Activated CD8-positive, alpha-beta memory T cell treated with anti-CD3 and anti-CD28 coated beads, Interleukin-2, amount 10 ng/mL, durations not matched to agents 7 days and 5 days (primary cell): ENCODE results near the gene TIGAR. TPM values are rescaled to one million over a fixed set of nuclear protein-coding genes. Genes with fewer than 3 reads are reported as not detected.

Source experiments
- ATAC-seq: fragments of 150-1000 bp; cut with Tn5 transposase; one replicate; pipeline ENCODE4 v1.10.0; 2021; ENCODE audit warnings: moderate library complexity
- CTCF ChIA-PET: fragments of 350-600 bp; sonication (Branson Sonifier 250); formaldehyde crosslinking; loops from one replicate; lab custom pipeline; 2021; ENCODE audit warnings: antibody characterized with exemption; lab: Charles Lee
- DNase-seq: peaks from one replicate; pipeline ENCODE4 v3.0.0-alpha.2; 2020
- H3K27ac Mint-ChIP-seq: one replicate; pipeline ENCODE4 v1.8.0; 2021; ENCODE audit warnings: mild to moderate bottlenecking, mixed read lengths
- H3K27me3 Mint-ChIP-seq: one replicate; pipeline ENCODE4 v1.8.0; 2021; ENCODE audit warnings: mixed read lengths
- H3K36me3 Mint-ChIP-seq: one replicate; pipeline ENCODE4 v1.8.0; 2021; ENCODE audit warnings: mild to moderate bottlenecking, mixed read lengths
- H3K4me1 Mint-ChIP-seq: one replicate; pipeline ENCODE4 v1.8.0; 2021; ENCODE audit warnings: mixed read lengths
- H3K4me3 Mint-ChIP-seq: one replicate; pipeline ENCODE4 v1.8.0; 2021; ENCODE audit warnings: mild to moderate bottlenecking, moderate library complexity, mixed read lengths
- H3K9me3 Mint-ChIP-seq: one replicate; pipeline ENCODE4 v1.8.0; 2022; ENCODE audit warnings: low read depth, mixed read lengths
- total RNA-seq, 2 experiments: library from RNA; stranded (reverse); gene quantifications; one replicate each; pipeline ENCODE4 v1.2.3, GENCODE V29; 2021

Gene TIGAR
- total RNA-seq, 2 experiments from 2014 or later: 7.6 to 18.1 TPM

DNA sequence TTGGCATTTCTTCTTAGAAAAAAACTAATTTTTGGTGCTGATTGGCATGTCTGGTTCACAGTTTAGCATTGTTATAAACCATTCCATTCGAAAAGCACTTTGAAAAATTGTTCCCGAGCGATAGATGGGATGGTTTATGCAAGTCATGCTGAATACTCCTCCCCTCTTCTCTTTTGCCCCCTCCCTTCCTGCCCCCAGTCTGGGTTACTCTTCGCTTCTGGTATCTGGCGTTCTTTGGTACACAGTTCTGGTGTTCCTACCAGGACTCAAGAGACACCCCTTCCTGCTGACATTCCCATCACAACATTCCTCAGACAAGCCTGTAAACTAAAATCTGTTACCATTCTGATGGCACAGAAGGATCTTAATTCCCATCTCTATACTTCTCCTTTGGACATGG, 20.1 kb upstream of the TIGAR start:
- no peaks in the 10 kb centered on the region for H3K9me3 Mint-ChIP-seq
- DNase-seq (no peak), ATAC-seq (no peak)
- no peak overlapping the region for H3K27ac Mint-ChIP-seq
- H3K4me3 Mint-ChIP-seq: no peak overlapping the region
- CTCF ChIA-PET: no interaction called here
- peaks cover 28% of the 10 kb centered on the region for H3K4me1 Mint-ChIP-seq
- peaks cover 89% of the 10 kb centered on the region for H3K36me3 Mint-ChIP-seq
- no peaks in the 10 kb centered on the region for H3K27me3 Mint-ChIP-seq

DNA sequence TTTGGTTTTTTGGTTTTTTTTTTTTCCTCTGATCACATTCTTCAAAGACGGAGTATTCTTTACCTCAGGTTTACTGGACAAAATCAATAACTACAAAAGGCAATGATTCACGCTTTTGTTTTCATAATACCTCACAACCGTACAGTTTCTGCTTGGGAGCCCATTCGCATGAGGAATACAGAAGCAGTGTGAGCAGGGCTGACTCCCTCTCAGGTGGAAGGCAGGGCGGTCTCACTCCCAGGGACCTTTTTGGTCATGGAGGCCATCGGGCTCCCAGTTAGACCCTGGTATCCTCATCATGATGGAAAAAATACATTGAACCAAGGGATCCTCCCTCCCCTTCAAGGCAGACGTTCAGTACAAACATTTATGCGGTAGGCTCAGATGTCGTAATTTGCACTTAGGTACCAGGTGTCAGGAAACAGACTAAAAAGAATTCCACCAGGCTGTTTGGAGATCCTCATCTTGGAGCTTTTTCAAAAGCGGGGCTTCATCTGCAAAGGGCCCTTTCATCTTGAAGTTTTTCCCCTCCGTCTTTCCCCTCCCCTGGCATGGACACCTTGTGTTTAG, 19.0 kb upstream of the TIGAR start:
- CTCF ChIA-PET: interaction anchor here (0.9 kb wide), 1 partner anchor 25 kb away, joined by 3 read pairs; no protein-coding TSS in a partner anchor
- Mint-ChIP-seq H3K4me1 (peaks cover 20% of the 10 kb centered on the region), H3K36me3 (peaks cover 88% of the 10 kb centered on the region), H3K9me3 (no peaks in the 10 kb centered on the region), H3K4me3 (no peak overlapping the region), H3K27ac (peak overlapping the region; percentile 34), H3K27me3 (no peaks in the 10 kb centered on the region)
- no peak for ATAC-seq
- DNase-seq: no peak

DNA sequence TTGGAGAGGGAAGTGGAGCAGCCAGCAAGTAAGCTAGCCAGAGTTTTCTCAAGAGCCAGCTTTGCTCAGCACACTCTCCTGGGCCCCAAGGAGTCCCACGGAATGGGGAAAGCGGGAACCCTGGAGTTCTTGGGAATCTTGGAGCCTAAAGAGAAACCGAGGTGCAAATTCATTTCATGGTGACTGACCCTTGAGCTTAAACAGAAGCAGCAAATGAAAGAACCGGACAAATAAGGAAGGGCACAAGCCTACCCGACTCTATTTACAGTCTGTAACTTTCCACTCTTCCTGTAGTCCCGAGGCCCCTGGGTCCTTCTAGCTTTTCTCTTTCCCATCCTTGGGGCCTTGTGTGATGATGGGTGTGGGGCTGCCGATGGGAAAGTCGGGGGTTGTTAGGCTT, 18.1 kb upstream of the TIGAR start:
- no peaks in the 10 kb centered on the region for H3K27me3 Mint-ChIP-seq
- peaks cover 19% of the 10 kb centered on the region for H3K4me1 Mint-ChIP-seq
- H3K27ac Mint-ChIP-seq: peak overlapping the region; percentile 34

DNA sequence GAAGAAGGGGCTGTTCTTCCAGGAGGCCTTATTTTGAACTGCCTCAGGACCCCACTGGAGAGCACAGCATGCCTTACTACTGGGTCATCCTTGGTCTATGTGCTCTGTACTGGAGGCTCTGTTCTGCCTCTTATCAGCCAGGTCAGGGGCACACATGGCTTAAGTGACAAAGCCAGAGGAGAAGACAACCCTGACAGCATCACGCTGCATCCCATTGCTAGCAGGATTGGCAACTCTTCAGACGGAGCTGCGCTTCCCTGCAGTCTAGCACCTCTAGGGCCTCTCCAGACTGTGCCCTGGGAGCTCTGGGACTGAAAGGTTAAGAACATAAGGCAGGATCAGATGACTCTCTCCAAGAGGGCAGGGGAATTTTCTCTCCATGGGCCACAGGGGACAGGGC, 17.3 kb upstream of the TIGAR start:
- H3K27ac Mint-ChIP-seq: peak overlapping the region; percentile 39
- no peak overlapping the region for H3K4me3 Mint-ChIP-seq
- no peaks in the 10 kb centered on the region for H3K9me3 Mint-ChIP-seq
- CTCF ChIA-PET: no interaction called here
- H3K27me3 Mint-ChIP-seq: no peaks in the 10 kb centered on the region
- no peak for ATAC-seq
- DNase-seq: no peak
- H3K4me1 Mint-ChIP-seq: peaks cover 16% of the 10 kb centered on the region
- H3K36me3 Mint-ChIP-seq: peaks cover 89% of the 10 kb centered on the region

More for the DNA sequence above, 18.1 kb upstream of the TIGAR start:
- Mint-ChIP-seq H3K9me3 (no peaks in the 10 kb centered on the region), H3K4me3 (no peak overlapping the region), H3K36me3 (peaks cover 89% of the 10 kb centered on the region)
- no peak for DNase-seq
- CTCF ChIA-PET: no interaction called here
- ATAC-seq: no peak

DNA sequence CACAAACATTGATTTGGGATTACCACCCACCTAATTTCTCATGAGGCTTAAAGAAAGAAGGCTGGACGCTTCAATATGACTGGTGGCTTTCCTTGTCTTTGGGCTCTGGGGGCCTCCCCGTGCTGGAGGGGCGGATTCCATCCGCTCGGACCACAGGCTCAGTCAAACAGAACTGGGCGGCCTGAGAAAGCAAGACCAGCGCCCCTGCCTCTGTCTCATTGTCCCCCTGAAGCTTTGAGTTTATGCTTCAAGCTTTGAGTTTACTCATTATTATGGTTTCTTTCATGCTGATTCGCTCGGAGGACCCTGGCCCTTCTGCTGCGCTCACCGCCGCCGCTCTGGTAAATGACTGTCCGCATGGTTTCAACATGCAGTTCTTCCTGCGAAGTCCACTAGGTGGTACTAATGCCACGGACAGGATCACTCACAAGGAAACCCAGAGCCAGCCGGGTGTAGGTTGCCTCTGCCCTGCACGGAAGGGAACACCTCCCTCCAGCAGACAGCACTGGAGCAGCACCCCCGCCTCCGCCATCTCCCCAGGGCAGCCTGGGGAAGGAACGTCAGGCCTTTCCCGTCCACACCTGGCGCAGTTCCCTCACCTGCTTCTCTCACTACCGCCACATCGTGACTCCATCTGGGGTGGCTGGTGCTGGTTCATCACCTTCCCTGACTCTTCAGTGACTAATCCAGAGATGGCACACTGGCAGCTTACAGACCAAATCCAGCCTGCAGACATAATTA, 13.2 kb upstream of the TIGAR start:
- ATAC-seq: peak; percentile 47
- CTCF ChIA-PET: interaction anchor here (1.2 to 1.3 kb wide), 2 partner anchors 13 to 31 kb away, joined by 4 read pairs; no protein-coding TSS in a partner anchor

DNA sequence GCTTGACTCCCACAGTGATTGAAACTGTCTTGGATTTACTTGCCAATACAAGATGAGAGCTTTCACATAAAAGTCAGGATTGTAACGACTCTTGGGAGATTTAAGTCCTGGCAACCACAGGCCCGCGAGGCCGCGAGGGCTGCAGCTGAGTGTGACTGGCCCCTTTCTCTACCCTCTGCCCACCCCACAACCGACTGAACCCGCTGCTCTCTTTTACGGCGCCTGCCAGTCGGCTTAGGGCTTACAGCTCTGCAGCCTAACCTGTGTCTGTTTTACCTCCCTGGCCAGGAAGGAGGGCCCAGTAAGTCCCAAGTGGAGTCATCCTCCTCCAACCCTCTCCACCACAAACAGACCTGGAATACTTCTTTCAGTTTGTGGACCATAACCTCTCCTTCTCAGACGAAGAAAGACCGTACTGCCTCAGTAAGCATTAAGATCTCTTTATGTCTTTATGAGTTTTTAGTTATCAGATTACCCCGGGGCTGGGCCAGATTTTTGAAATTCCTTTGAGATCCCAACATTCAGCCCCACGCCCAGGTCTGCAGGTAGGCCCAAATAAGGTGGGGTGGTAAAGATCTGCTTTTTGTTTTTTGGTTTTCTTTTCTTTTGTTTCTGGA, 12.6 kb upstream of the TIGAR start:
- no peak overlapping the region for H3K4me3 Mint-ChIP-seq
- no peaks in the 10 kb centered on the region for H3K27me3 Mint-ChIP-seq
- CTCF ChIA-PET: interaction anchor here (1.2 to 1.3 kb wide), 2 partner anchors 14 to 32 kb away, joined by 4 read pairs; no protein-coding TSS in a partner anchor
- H3K9me3 Mint-ChIP-seq: no peaks in the 10 kb centered on the region
- ATAC-seq (no peak), DNase-seq (no peak)
- H3K4me1 Mint-ChIP-seq: no peaks in the 10 kb centered on the region
- H3K36me3 Mint-ChIP-seq: peaks cover 64% of the 10 kb centered on the region
- H3K27ac Mint-ChIP-seq: no peak overlapping the region

More for the DNA sequence above, 13.2 kb upstream of the TIGAR start:
- Mint-ChIP-seq H3K27me3 (no peaks in the 10 kb centered on the region), H3K27ac (no peak overlapping the region), H3K9me3 (no peaks in the 10 kb centered on the region), H3K4me3 (no peak overlapping the region), H3K36me3 (peaks cover 68% of the 10 kb centered on the region), H3K4me1 (no peaks in the 10 kb centered on the region)
- no peak for DNase-seq

DNA sequence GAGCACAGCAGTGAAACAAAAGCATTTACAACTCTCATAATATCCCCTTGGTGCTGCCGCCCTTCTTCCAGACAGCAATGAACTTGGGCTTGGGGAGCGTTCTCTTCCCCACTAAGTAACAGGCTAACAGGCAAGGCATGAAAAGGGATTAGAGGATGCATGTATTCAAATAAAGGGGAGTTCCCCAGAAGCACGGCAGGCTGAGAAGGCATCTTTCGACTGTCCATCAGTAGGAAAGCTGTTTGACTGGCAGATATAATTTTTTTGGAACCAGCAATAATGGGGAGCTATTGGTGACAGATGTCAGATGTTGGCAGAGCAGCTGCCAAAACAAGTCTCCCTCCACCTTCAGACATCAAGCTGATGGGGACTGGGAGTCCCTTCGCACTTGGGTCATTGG, 9.2 kb upstream of the TIGAR start:
- DNase-seq (no peak), ATAC-seq (no peak)
- peaks cover 44% of the 10 kb centered on the region for H3K36me3 Mint-ChIP-seq
- no peak overlapping the region for H3K27ac Mint-ChIP-seq
- CTCF ChIA-PET: no interaction called here
- no peaks in the 10 kb centered on the region for H3K27me3 Mint-ChIP-seq
- no peaks in the 10 kb centered on the region for H3K9me3 Mint-ChIP-seq
- no peak overlapping the region for H3K4me3 Mint-ChIP-seq
- no peaks in the 10 kb centered on the region for H3K4me1 Mint-ChIP-seq

DNA sequence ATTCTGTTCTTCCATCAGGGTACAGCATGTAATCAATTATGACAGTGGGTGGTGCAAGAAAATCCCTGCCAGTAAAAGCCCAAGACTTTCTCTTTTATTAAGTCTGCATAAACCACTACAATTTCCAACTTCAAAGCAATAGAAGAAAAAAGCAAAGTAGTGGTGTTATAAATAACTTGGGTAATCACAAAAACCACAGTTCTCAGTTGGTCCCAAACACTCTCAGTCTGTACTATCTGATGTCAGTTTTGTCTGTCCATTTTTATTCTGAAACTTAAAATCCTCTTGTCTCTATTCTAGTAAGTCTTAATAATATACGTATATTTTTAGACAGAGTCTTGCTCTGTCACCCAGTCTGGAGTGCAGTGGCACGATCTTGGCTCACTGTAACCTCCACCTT, 8.8 kb upstream of the TIGAR start:
- CTCF ChIA-PET: no interaction called here
- Mint-ChIP-seq H3K4me3 (no peak overlapping the region), H3K36me3 (peaks cover 39% of the 10 kb centered on the region), H3K9me3 (no peaks in the 10 kb centered on the region), H3K4me1 (no peaks in the 10 kb centered on the region), H3K27ac (no peak overlapping the region), H3K27me3 (no peaks in the 10 kb centered on the region)
- DNase-seq: no peak
- no peak for ATAC-seq

DNA sequence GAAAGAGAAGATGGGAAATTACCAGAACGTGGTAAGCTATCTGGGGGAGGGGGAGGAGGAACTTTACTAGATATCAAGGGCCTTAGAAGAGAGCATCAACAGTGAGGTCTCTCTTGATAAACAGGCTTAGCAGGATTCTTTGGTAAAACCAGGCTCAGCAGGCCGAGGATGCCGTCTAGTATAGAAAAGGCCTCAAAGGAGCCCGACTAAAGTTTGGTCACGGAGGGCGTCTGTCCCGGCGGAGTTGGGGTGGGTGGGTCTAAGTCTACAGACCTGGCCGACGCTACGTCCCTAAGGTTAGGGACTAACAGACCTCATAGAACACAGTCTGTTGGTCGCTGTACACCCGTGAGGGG, 538 bp upstream of the TIGAR start:
- DNase-seq: no peak
- peaks cover 11% of the 10 kb centered on the region for H3K36me3 Mint-ChIP-seq
- CTCF ChIA-PET: no interaction called here
- H3K4me1 Mint-ChIP-seq: peaks cover 33% of the 10 kb centered on the region
- no peak for ATAC-seq
- no peaks in the 10 kb centered on the region for H3K27me3 Mint-ChIP-seq
- H3K9me3 Mint-ChIP-seq: no peaks in the 10 kb centered on the region
- peak overlapping the region; percentile 75 for H3K27ac Mint-ChIP-seq
- peak overlapping the region; percentile 94 for H3K4me3 Mint-ChIP-seq

DNA sequence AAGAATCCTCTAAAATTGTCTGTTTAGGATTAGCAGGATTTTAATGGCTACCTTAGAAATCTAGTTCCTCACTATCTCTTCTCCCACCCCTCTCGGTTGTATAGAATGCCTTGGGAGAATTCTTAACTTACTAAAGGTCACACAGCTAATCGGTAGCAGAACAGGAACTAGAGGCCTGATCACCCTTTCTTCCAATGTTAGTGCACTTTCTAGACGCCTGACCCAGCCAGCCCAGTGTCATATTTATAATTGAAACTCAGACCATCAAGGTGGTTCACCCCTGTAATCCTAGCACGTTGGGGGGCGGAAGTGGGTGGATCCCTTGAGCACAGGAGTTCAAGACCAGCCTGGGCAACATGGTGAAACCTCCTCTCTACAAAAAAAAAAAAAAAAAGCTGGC, 1.7 kb downstream of the TIGAR start:
- Mint-ChIP-seq H3K4me1 (peaks cover 43% of the 10 kb centered on the region), H3K27me3 (no peaks in the 10 kb centered on the region), H3K27ac (peak overlapping the region; percentile 29), H3K36me3 (peaks cover 16% of the 10 kb centered on the region), H3K9me3 (no peaks in the 10 kb centered on the region), H3K4me3 (peak overlapping the region; percentile 94)
- CTCF ChIA-PET: interaction anchor here (1.6 to 2.2 kb wide), 2 partner anchors 30 to 46 kb away, joined by 5 to 6 read pairs; no protein-coding TSS in a partner anchor
- ATAC-seq: no peak
- no peak for DNase-seq

DNA sequence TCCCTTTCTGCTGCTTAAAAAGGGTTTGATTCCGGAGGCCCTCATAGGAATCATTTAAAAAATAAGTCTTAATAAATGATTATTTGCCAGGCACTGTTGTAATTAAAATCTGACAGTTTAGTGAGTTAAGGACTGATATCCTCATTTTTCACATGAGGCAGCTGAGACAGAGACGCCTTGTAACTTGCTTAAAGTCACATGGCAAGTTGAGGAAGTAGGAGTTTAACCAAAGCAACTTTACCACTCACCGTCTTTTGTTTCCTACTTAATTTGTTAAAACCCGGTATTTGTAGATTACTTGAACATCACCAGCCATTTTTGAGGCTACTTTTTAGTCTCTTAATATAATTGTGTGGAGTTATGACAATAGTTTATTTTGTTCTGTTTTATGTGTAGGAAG, 2.4 kb downstream of the TIGAR start:
- DNase-seq (no peak), ATAC-seq (no peak)
- CTCF ChIA-PET: interaction anchor here (1.0 kb wide), 1 partner anchor 8 kb away, joined by 3 read pairs; no protein-coding TSS in a partner anchor
- peak overlapping the region; percentile 18 for H3K4me3 Mint-ChIP-seq
- no peak overlapping the region for H3K27ac Mint-ChIP-seq
- H3K4me1 Mint-ChIP-seq: peaks cover 43% of the 10 kb centered on the region
- no peaks in the 10 kb centered on the region for H3K9me3 Mint-ChIP-seq
- H3K36me3 Mint-ChIP-seq: peaks cover 16% of the 10 kb centered on the region
- no peaks in the 10 kb centered on the region for H3K27me3 Mint-ChIP-seq

DNA sequence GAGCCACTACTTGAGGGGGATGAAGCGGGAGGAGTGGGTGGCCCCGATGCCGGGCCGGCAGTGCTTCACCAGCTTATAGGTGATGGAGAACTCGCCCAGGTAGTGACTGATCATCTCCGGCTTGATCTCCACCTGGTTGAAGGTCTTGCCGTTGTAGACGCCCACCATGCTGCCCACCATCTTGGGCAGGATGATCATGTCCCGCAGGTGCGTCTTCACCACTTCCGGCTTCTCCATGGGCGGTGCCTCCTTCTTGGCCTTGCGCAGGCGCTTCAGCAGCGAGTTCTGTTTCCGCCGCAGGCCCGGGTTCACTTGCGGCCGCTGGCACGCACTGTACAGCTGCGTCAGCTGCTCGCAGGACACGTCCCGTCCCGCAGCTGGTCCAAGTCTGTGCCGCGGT, 3.4 kb downstream of the TIGAR start:
- DNase-seq (no peak), ATAC-seq (no peak)
- H3K9me3 Mint-ChIP-seq: no peaks in the 10 kb centered on the region
- no peaks in the 10 kb centered on the region for H3K27me3 Mint-ChIP-seq
- H3K36me3 Mint-ChIP-seq: peaks cover 18% of the 10 kb centered on the region
- H3K27ac Mint-ChIP-seq: no peak overlapping the region
- CTCF ChIA-PET: interaction anchor here (1.0 to 1.2 kb wide), 3 partner anchors 9 to 360 kb away, joined by 3 read pairs; no protein-coding TSS in a partner anchor
- H3K4me1 Mint-ChIP-seq: peaks cover 42% of the 10 kb centered on the region
- H3K4me3 Mint-ChIP-seq: no peak overlapping the region

DNA sequence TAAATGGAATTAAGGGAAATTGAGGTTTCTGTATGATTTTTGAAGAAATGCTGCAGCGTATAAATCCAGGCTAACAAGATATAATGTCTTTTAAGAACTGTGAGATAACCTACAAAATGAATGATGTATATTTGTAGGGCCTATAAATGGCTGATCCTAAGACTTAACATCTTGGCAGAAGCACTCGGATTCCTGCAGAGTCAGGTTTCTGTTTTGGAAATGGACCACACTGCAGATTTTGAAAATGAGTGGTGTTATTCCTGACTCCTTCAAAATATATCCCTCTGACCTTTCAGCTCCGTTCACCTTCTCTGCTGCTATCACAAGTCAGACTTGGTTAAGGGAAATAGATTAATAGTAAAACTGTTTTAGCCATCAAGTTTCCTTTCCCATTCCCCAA, 5.0 kb downstream of the TIGAR start:
- Mint-ChIP-seq H3K36me3 (peaks cover 20% of the 10 kb centered on the region), H3K27ac (no peak overlapping the region), H3K9me3 (no peaks in the 10 kb centered on the region), H3K4me1 (peaks cover 32% of the 10 kb centered on the region), H3K4me3 (no peak overlapping the region), H3K27me3 (no peaks in the 10 kb centered on the region)
- DNase-seq: no peak
- no peak for ATAC-seq
- CTCF ChIA-PET: no interaction called here
